ENCODE results near the gene KCNT1.

DNA sequence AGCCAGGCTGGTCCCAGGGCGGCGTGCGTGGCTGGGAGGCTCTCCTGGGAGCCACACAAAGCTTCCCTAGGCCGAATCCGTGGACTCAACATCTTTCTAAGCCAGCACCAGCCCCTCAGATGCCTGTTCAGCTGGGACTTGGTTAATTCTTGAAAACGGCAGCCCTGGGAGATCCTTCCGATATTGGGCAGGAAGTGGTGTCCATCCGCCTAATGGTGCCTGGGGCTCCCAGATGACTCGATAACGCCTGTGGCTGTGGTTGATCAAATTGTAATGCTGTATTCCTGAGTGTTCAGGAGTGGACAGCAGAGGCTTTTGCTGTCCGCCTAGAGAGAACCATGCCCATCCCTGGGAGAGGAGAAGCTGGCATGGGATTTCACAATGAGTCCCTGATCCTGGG lies 14.1 kb downstream of the KCNT1 start:
- TF ChIP-seq, protein P1, sequence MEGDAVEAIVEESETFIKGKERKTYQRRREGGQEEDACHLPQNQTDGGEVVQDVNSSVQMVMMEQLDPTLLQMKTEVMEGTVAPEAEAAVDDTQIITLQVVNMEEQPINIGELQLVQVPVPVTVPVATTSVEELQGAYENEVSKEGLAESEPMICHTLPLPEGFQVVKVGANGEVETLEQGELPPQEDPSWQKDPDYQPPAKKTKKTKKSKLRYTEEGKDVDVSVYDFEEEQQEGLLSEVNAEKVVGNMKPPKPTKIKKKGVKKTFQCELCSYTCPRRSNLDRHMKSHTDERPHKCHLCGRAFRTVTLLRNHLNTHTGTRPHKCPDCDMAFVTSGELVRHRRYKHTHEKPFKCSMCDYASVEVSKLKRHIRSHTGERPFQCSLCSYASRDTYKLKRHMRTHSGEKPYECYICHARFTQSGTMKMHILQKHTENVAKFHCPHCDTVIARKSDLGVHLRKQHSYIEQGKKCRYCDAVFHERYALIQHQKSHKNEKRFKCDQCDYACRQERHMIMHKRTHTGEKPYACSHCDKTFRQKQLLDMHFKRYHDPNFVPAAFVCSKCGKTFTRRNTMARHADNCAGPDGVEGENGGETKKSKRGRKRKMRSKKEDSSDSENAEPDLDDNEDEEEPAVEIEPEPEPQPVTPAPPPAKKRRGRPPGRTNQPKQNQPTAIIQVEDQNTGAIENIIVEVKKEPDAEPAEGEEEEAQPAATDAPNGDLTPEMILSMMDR (IDR thresholded peaks at IDR 0.05): no peak
- TF ChIP-seq POLR2A (IDR thresholded peaks at IDR 0.05): no peak
- TF ChIP-seq EP300 (IDR thresholded peaks at IDR 0.05): no peak
